Keratinocyte (primary cell): ENCODE results near the gene CXCR6. TPM values are rescaled to one million over a fixed set of nuclear protein-coding genes. Genes with fewer than 3 reads are reported as not detected.

Experiments
- DNase-seq: peaks from one replicate; pipeline ENCODE4 v3.0.0-alpha.2; 2011; ENCODE audit warnings: low read depth, missing footprints, low spot score
- FAIRE-seq: peaks from 2 replicates; lab custom pipeline; 2011; peaks lifted over from hg19 to GRCh38; lab: Jason Lieb, UNC
- H2AFZ ChIP-seq: 2 replicates; pipeline ENCODE4 v1.6.0; 2012; ENCODE audit warnings: low read length, control low read depth, inconsistent platforms; ENCODE audit not compliant: control insufficient read depth
- H3K27ac ChIP-seq: 2 replicates; pipeline ENCODE4 v1.5.1; 2011; ENCODE audit warnings: low read length; ENCODE audit not compliant: control insufficient read depth, insufficient read depth
- H3K27me3 ChIP-seq: 3 replicates; pipeline ENCODE4 v1.6.0; 2011; ENCODE audit warnings: low read length; ENCODE audit not compliant: control insufficient read depth, insufficient read depth; ENCODE audit errors: extremely low read depth
- H3K36me3 ChIP-seq, 2 experiments: 2 replicates in 1 of 2; 3 replicates in 1 of 2; pipeline ENCODE4 v1.5.1; 2011; ENCODE audit warnings: low read length in 2 of 2, mild to moderate bottlenecking in 1 of 2; ENCODE audit not compliant: control insufficient read depth in 2 of 2, insufficient read depth in 2 of 2; ENCODE audit errors: extremely low read depth in 1 of 2
- H3K4me1 ChIP-seq: 3 replicates; pipeline ENCODE4 v1.5.1; 2011; ENCODE audit warnings: low read length; ENCODE audit not compliant: control insufficient read depth, insufficient read depth; ENCODE audit errors: extremely low read depth
- H3K4me2 ChIP-seq: 3 replicates; pipeline ENCODE4 v1.6.0; 2011; ENCODE audit warnings: low read depth, low read length; ENCODE audit not compliant: control insufficient read depth, insufficient read depth; ENCODE audit errors: extremely low read depth
- H3K4me3 ChIP-seq, 3 experiments: fragments of 200-600 bp in 1 of 3; sonication (generic) in 1 of 3; 2 replicates in 2 of 3; 3 replicates in 1 of 3; pipeline ENCODE4 v1.5.1; 2011 to 2016; ENCODE audit warnings: low read length in 3 of 3, mild to moderate bottlenecking in 3 of 3, control low read depth in 2 of 3, inconsistent platforms in 1 of 3, low read depth in 1 of 3, mixed read lengths in 1 of 3, mixed run types in 1 of 3, moderate library complexity in 1 of 3; ENCODE audit not compliant: control insufficient read depth in 2 of 3, insufficient read depth in 2 of 3; ENCODE audit errors: extremely low read depth in 1 of 3
- H3K79me2 ChIP-seq: 2 replicates; pipeline ENCODE4 v1.6.0; 2012; ENCODE audit warnings: low read length; ENCODE audit not compliant: control insufficient read depth, insufficient read depth
- H3K9ac ChIP-seq: 3 replicates; pipeline ENCODE4 v1.6.0; 2011; ENCODE audit warnings: low read length; ENCODE audit not compliant: control insufficient read depth, insufficient read depth; ENCODE audit errors: extremely low read depth
- H3K9me1 ChIP-seq: 3 replicates; pipeline ENCODE4 v1.6.0; 2011; ENCODE audit warnings: low read length; ENCODE audit not compliant: control insufficient read depth, insufficient read depth; ENCODE audit errors: extremely low read depth
- H3K9me3 ChIP-seq: 2 replicates; pipeline ENCODE4 v1.5.1; 2012; ENCODE audit warnings: low read depth, low read length; ENCODE audit not compliant: control insufficient read depth
- H4K20me1 ChIP-seq: 3 replicates; pipeline ENCODE4 v1.6.0; 2011; ENCODE audit warnings: low read length; ENCODE audit not compliant: control insufficient read depth, insufficient read depth; ENCODE audit errors: extremely low read depth
- EZH2 ChIP-seq: IDR thresholded peaks from one replicate; pipeline ENCODE4 v1.6.1; 2012; ENCODE audit warnings: inconsistent platforms, mild to moderate bottlenecking, low read length, moderate library complexity
- dilution Hi-C: fragments of 300-500 bp; cut with MboI; formaldehyde crosslinking; loops from one replicate; pipeline ENCODE4 v1.7.0; 2020; ENCODE audit warnings: low sequenced_read_pairs; ENCODE audit not compliant: extremely low pct_ligation_motif_present
- polyA plus RNA-seq, 5 experiments: library from polyadenylated mRNA; depleted of rRNA in 3 of 5; stranded (reverse) in 3 of 5; stranded (forward) in 1 of 5; unstranded in 1 of 5; fragments of >200 nt; gene quantifications; 1 replicate in 1 of 5; 2 replicates in 3 of 5; 3 replicates in 1 of 5; pipeline versions ENCODE4 v1.2.1 to v1.2.3, GENCODE V29; 2011 to 2012; ENCODE audit warnings: missing spikeins in 2 of 5, low read depth in 1 of 5, low replicate concordance in 1 of 5
- TF ChIP-seq, protein P1 (sequence below), 3 experiments: IDR thresholded peaks in 1 of 3; conservative IDR thresholded peaks in 1 of 3; optimal IDR thresholded peaks in 1 of 3; 2 replicates in 2 of 3; 3 replicates in 1 of 3; pipeline versions ENCODE3 to v1.5.1; 2011; ENCODE audit warnings: low read length in 3 of 3, mild to moderate bottlenecking in 3 of 3, moderate library complexity in 2 of 3, control low read depth in 1 of 3, inconsistent platforms in 1 of 3; ENCODE audit not compliant: insufficient read depth in 2 of 3; ENCODE audit errors: extremely low read depth in 1 of 3

The CXCR6 gene
- polyA plus RNA-seq, 1 donor (not counting 4 experiments of a cell fraction or from before 2014, with no cell fraction given): not detected

DNA sequence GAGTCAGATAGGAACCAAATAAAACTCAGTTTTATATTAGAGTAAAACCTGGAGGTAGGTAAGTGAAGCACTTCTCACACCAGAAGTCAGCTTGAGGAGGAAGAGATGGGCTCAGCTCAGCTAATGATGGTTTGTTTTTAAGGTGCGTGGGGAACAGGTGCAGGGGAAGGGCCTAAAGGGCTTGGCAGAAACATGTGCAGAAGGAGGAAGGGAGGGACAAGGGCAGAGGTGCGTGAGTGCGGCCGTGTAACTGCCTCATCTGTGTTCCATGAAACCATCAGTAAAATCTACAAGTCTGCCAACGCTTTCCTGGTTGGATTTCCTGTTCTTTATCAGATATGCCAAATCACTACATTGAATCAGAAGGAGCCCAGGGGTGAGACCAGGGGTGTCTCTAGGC, 32.4 kb downstream of the CXCR6 start:
- no peak overlapping the region for H3K4me3 ChIP-seq
- TF ChIP-seq EZH2: no peak
- TF ChIP-seq, protein P1, sequence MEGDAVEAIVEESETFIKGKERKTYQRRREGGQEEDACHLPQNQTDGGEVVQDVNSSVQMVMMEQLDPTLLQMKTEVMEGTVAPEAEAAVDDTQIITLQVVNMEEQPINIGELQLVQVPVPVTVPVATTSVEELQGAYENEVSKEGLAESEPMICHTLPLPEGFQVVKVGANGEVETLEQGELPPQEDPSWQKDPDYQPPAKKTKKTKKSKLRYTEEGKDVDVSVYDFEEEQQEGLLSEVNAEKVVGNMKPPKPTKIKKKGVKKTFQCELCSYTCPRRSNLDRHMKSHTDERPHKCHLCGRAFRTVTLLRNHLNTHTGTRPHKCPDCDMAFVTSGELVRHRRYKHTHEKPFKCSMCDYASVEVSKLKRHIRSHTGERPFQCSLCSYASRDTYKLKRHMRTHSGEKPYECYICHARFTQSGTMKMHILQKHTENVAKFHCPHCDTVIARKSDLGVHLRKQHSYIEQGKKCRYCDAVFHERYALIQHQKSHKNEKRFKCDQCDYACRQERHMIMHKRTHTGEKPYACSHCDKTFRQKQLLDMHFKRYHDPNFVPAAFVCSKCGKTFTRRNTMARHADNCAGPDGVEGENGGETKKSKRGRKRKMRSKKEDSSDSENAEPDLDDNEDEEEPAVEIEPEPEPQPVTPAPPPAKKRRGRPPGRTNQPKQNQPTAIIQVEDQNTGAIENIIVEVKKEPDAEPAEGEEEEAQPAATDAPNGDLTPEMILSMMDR (optimal IDR thresholded peaks at IDR 0.05 in 1 of 3, IDR thresholded peaks at IDR 0.05 in 1 of 3, conservative IDR thresholded peaks at IDR 0.05 in 1 of 3; ENCODE audit: extremely low read depth in 1 of 3, insufficient read depth in 2 of 3, low read length in 3 of 3): no peak
- H3K36me3 ChIP-seq: peaks cover 5 to 6% of the 10 kb centered on the region in 2 experiments
- H3K27me3 ChIP-seq: no peaks in the 10 kb centered on the region
- H3K9me3 ChIP-seq: no peaks in the 10 kb centered on the region
- no peak overlapping the region for H2AFZ ChIP-seq
- no peak for FAIRE-seq
- no peak overlapping the region for H3K4me2 ChIP-seq
- no peaks in the 10 kb centered on the region for H4K20me1 ChIP-seq
- dilution Hi-C loops: no loop called here
- no peaks in the 10 kb centered on the region for H3K9me1 ChIP-seq
- no peak overlapping the region for H3K27ac ChIP-seq
- H3K9ac ChIP-seq: no peak overlapping the region
- H3K4me1 ChIP-seq: peaks cover 6% of the 10 kb centered on the region
- no peaks in the 10 kb centered on the region for H3K79me2 ChIP-seq
- DNase-seq: no peak

GRCh38 chr3:45976191-45977091, 33.2 kb downstream of the CXCR6 start:
- no peak for FAIRE-seq
- dilution Hi-C loops: no loop called here
- peaks cover 5 to 6% of the 10 kb centered on the region in 2 experiments for H3K36me3 ChIP-seq

More at GRCh38 chr3:45976191-45977091, 33.2 kb downstream of the CXCR6 start:
- H3K9me3 ChIP-seq: no peaks in the 10 kb centered on the region
- no peak overlapping the region for H2AFZ ChIP-seq
- no peaks in the 10 kb centered on the region for H3K79me2 ChIP-seq
- no peak overlapping the region for H3K27ac ChIP-seq
- TF ChIP-seq EZH2: no peak
- TF ChIP-seq, protein P1 (optimal IDR thresholded peaks at IDR 0.05 in 1 of 3, IDR thresholded peaks at IDR 0.05 in 1 of 3, conservative IDR thresholded peaks at IDR 0.05 in 1 of 3; ENCODE audit: extremely low read depth in 1 of 3, insufficient read depth in 2 of 3, low read length in 3 of 3): no peak
- H3K9me1 ChIP-seq: no peaks in the 10 kb centered on the region
- DNase-seq: no peak
- H3K9ac ChIP-seq: no peak overlapping the region
- peaks cover 6% of the 10 kb centered on the region for H3K4me1 ChIP-seq
- no peak overlapping the region for H3K4me3 ChIP-seq
- no peaks in the 10 kb centered on the region for H4K20me1 ChIP-seq
- no peak overlapping the region for H3K4me2 ChIP-seq
- no peaks in the 10 kb centered on the region for H3K27me3 ChIP-seq
